Brain microvascular endothelial cell (primary cell): ENCODE results near the gene ACLY.
"Not testable (repeated sequence)": the region's sequence is repeated elsewhere in the genome, so short reads cannot be mapped to it uniquely, and the experiment has no call there.

Source experiments
- DNase-seq: peaks from one replicate; pipeline ENCODE4 v3.0.0-alpha.2; 2020
- H3K27ac ChIP-seq: fragments of 250-450 bp; sonication (Bioruptor Pico); 2 replicates; pipeline ENCODE4 v1.5.1; 2020; ENCODE audit warnings: mild to moderate bottlenecking, moderate library complexity
- H3K27me3 ChIP-seq: fragments of 250-450 bp; sonication (Bioruptor Pico); replicated peaks from 2 replicates; pipeline ENCODE4 v1.5.1; 2020; ENCODE audit warnings: mild to moderate bottlenecking
- H3K36me3 ChIP-seq: fragments of 250-450 bp; sonication (Bioruptor Pico); replicated peaks from 2 replicates; pipeline ENCODE4 v1.5.1; 2020; ENCODE audit warnings: mild to moderate bottlenecking
- H3K4me3 ChIP-seq: 2 replicates; pipeline ENCODE4 v1.5.1; 2011; ENCODE audit warnings: low read depth, mild to moderate bottlenecking, control low read depth, low read length, moderate library complexity
- in situ Hi-C: cut with HindIII; loops from 2 replicates; pipeline ENCODE4 v1.10.0; 2017; ENCODE audit warnings: low sequenced_read_pairs, low pct_ligation_motif_present
- TF ChIP-seq, protein P1 (sequence below): IDR thresholded peaks from 2 replicates; pipeline ENCODE4 v1.5.1; 2011; ENCODE audit warnings: low read depth, mild to moderate bottlenecking, moderate library complexity, low read length, control low read depth, inconsistent platforms; ENCODE audit errors: missing control alignments

Gene ACLY

DNA sequence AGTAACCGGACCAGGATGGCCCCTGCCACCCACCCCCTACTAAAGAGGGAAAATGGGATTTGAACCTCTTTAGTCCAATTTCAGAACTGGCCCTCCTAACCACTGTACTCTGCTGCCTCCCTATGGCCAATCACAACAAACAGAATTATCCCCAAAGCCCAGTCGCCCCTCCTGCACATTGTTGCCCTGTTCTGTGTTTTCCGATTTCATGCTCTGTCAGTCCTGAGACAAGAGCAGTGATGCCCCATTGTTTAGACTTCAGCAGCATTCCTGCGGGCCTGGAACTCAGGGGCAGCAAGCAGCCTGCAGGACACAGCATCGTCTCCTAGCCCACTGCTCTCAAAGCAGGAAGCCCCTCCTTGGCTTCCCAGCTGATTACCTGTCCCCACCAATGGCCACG, 33.0 kb downstream of the ACLY start:
- in situ Hi-C loops = no loop called here
- peaks cover 88% of the 10 kb centered on the region for H3K36me3 ChIP-seq
- DNase-seq = no peak

DNA sequence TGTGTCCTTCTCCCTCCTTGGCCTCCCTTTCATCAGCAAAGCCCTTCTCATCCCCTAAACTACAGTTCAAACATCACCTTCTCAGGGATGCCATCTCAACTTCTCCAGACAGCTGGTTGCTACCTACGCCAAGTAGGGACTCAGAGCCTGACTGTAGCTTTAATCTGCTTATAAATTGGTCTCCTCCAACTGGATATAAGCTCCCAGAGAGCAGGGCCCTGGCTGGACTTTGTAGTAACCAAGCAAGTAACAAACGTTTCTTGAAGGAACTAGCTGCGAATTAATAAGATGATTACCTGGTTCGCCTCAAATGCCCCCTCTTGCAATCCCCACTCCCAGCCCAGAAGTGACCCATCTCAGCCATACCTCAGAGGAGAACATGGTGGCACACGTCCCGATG, 36.0 kb downstream of the ACLY start:
- TF ChIP-seq, protein P1, sequence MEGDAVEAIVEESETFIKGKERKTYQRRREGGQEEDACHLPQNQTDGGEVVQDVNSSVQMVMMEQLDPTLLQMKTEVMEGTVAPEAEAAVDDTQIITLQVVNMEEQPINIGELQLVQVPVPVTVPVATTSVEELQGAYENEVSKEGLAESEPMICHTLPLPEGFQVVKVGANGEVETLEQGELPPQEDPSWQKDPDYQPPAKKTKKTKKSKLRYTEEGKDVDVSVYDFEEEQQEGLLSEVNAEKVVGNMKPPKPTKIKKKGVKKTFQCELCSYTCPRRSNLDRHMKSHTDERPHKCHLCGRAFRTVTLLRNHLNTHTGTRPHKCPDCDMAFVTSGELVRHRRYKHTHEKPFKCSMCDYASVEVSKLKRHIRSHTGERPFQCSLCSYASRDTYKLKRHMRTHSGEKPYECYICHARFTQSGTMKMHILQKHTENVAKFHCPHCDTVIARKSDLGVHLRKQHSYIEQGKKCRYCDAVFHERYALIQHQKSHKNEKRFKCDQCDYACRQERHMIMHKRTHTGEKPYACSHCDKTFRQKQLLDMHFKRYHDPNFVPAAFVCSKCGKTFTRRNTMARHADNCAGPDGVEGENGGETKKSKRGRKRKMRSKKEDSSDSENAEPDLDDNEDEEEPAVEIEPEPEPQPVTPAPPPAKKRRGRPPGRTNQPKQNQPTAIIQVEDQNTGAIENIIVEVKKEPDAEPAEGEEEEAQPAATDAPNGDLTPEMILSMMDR = no peak
- no peak overlapping the region for H3K27ac ChIP-seq
- no peaks in the 10 kb centered on the region for H3K27me3 ChIP-seq
- peaks cover 88% of the 10 kb centered on the region for H3K36me3 ChIP-seq
- no peak for DNase-seq
- in situ Hi-C loops = no loop called here
- H3K4me3 ChIP-seq = no peak overlapping the region

More for the DNA sequence above, 33.0 kb downstream of the ACLY start:
- Histone ChIP-seq H3K27ac (no peak overlapping the region), H3K4me3 (no peak overlapping the region), H3K27me3 (no peaks in the 10 kb centered on the region)
- TF ChIP-seq, protein P1 = peak; percentile 36

DNA sequence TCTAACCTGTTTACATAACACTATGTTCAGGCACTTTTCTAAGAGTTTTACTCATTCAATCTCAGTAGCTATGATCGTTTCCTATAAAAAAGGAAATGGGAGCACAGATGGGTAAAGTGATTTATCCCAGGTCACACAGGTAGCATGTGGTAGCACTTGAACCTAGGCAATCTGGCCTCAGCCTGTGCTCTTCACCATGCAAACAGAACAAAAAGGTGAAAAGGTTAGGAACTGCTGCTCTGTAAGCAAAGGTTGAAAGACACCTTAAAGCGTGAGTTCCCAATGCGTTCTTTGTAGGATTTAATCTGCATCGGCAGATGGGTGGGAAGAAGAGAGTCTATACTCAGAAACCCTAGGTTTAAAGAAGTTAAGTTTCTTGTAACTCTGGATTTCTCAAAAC, 38.6 kb downstream of the ACLY start:
- H3K27me3 ChIP-seq = no peaks in the 10 kb centered on the region
- H3K36me3 ChIP-seq = peaks cover 76% of the 10 kb centered on the region
- no peak overlapping the region for H3K27ac ChIP-seq
- no peak for DNase-seq
- in situ Hi-C loops = no loop called here
- H3K4me3 ChIP-seq = no peak overlapping the region
- TF ChIP-seq, protein P1 = no peak

DNA sequence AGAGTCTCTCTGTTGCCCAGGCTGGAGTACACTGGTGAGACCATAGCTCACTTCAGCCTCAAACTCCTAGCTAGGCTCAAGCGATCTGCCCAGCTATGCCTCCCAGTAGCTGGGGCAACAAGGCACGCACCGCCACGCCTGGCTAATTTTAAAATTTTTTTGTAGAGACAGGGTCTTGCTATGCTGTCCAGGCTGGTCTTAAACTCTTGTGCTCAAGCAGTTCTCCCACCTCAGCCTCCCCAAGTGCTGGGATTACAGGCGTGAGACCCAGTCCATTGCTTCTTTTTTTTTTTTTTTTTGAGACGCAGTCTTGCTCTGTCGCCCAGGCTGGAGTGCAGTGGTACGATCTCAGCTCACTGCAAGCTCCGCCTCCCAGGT, 44.5 kb downstream of the ACLY start:
- H3K27ac ChIP-seq, DNase-seq, in situ Hi-C loops, H3K27me3 ChIP-seq, H3K4me3 ChIP-seq: not testable (repeated sequence)
- H3K36me3 ChIP-seq = peaks cover 83% of the 10 kb centered on the region

GRCh38 chr17:41873559-41874292, 45.0 kb downstream of the ACLY start:
- peaks cover 83% of the 10 kb centered on the region for H3K36me3 ChIP-seq
- in situ Hi-C loops = no loop called here
- H3K4me3 ChIP-seq = no peak overlapping the region
- H3K27me3 ChIP-seq = no peaks in the 10 kb centered on the region
- no peak overlapping the region for H3K27ac ChIP-seq
- TF ChIP-seq, protein P1 = no peak
- no peak for DNase-seq

GRCh38 chr17:41871789-41872188, 47.0 kb downstream of the ACLY start:
- H3K36me3 ChIP-seq = peaks cover 77% of the 10 kb centered on the region
- in situ Hi-C loops = no loop called here

More at GRCh38 chr17:41871789-41872188, 47.0 kb downstream of the ACLY start:
- TF ChIP-seq, protein P1 = no peak
- DNase-seq = no peak
- H3K4me3 ChIP-seq = no peak overlapping the region
- no peaks in the 10 kb centered on the region for H3K27me3 ChIP-seq
- no peak overlapping the region for H3K27ac ChIP-seq
